ENCODE results near the gene LSS.
A peak's percentile ranks its signal among the peaks of the same experiment; 100 is the strongest.
"Not testable (repeated sequence)": the region's sequence is repeated elsewhere in the genome, so short reads cannot be mapped to it uniquely, and the experiment has no call there.

The LSS gene

DNA sequence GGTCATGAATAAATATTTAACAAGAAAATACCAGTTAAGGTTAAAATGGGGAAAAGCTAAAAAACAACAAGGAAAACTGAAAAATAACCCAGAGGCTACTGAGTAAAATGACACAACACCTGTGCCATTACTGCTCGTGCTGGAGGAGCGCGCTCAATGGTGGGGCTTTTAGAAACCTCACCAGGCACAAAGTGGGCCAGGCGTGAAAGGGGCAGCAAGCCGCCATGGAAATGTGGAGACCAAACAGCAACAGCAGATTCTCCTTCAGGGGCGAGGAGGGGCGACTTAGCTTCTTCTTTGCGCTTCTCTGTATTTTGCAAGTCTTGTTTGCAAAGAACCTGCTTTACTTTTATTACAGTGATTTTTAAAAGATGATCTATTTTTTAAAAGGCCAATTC lies 25.4 kb downstream of the LSS start:
- DNase-seq = no peak

DNA sequence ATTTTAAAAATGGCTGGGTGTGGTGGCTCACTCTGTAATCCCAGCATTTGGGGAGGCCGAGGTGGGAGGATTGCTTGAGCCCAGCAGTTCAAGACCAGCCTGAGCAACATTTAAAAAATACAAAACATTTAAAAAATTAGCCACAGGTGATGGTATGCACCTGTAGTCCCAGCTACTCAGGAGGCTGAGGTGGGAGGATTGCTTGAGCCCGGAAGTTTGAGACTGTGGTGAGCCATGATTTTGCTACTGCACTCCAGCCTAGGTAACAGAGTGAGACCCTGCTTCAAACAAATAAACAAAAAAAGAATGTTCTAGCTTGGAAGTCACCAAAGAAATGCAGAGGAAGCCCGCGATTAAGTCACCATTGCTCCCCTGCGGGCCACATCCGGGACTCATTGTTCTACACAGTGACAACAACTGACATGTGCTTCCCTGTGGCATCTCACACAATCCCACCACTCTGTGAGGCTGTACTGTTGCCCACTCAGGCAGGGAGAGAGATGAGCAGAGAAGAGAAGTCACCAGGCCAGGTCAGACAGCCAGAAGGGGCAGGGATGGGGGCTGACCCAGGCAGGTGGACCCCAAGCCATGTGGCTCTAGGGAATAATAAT lies 25.9 kb downstream of the LSS start:
- DNase-seq = no peak

DNA sequence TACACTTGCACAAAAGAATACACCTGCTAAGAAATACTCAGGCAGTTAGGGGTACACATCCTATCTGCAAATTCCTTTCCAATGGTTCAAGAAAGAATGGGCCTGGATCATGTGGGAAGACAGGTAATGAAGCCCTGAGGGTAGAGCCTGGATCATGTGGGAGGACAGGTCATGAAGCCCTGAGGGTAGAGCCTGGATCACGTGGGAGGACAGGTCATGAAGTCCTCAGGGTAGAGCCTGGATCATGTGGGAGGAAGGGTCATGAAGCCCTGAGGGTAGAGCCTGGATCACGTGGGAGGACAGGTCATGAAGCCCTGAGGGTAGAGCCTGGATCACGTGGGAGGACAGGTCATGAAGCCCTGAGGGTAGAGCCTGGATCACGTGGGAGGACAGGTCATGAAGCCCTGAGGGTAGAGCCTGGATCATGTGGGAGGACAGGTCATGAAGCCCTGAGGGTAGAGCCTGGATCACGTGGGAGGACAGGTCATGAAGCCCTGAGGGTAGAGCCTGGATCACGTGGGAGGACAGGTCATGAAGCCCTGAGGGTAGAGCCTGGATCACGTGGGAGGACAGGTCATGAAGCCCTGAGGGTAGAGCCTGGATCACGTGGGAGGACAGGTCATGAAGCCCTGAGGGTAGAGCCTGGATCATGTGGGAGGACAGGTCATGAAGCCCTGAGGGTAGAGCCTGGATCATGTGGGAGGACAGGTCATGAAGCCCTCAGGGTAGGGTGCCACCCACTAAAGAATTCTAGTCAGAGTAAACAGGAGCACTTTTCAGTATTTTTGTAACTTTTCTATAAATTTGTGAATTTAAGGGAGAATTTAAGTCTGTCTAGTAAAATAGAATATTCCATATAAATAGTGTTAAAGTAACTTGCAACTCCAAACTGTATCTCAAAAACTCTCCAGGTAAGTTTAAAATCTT lies 27.4 kb downstream of the LSS start:
- not testable (repeated sequence) for DNase-seq

DNA sequence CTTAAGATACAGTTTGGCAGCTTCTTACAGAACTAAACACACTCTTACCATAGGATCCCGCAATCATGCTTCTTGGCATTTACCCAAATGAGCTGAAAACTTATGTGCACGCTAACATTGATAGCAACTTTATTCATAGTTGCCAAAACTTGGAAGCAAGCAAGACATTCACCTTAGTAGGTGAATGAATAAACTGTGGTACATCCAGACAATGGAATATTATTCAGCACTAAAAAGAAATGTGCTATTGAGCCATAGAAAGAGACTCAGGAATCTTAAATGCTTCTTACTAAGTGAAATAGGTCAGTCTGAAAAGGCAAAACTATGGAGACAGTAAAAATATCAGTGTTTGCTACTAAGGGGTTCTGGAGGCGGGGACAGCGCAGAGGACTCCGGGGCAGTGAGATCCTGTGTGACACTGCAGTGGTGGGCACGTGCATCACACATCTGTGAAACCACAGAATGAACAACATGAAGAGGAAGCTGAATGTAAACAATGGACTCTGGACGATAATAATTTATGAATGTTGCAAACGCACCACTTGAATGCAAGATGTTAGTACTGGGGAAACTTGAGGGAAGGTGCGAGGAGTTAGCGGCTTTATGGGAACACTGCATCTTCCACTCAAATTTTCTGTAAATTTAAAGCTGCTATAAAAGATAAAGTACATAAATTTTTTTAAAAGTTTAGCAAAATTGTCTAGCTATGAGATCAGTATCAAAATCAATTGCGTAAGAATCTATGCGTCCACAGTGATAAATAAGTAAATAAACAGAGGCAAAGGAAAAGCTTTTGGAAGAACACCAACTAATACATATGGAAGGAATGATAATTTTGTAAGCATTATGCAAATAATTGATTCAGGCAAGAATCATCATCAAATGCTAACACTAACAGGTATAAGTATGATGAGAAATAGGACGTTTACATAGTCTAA lies 28.9 kb downstream of the LSS start:
- DNase-seq = no peak

DNA sequence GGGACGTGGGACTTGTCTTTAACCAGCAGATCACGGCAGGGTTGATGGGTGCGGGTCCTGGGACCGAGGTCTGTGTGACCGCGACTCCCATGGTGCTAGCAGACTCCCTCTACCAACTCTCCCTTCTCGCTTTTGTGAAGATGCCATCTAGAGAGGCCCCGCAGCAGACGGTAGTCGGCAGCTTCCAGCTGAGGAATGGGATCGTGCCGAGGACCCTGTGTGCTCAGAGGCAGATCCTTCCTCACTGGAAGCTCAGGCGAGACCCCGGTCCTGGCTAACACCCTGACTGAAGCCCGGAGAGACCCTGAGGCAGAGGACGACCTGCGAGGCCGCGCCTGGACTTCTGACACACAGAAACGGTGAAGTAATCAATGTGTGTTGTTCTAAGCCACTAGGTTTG lies 31.8 kb downstream of the LSS start:
- DNase-seq = no peak

DNA sequence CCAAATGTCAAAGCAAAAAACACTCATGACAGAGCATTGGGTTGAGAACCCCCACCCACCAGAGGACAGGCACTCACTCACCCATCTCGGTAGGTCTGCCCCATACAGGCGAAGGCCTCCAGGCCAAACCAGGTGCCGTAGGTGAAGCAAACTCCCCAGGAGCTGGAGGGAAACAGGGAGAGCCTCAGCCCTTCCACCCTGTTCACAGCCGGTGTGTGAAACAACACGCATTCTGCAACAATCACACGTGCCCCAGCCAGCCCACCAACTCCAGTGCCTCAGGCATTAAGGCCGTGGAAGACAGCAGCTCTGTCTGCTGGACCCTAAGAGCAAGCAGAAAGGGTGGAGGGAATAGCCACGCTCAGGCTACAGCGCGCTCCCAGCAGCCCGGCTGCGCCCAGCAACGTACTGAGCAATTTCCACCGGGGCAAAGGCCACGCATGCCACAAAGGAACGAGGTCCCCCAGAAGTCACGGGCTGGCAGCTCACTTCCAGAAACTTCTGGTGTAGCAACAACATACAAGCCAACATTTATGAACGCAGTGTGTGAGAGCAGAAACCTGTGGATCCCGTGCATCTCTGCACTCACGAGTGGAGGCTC lies 32.9 kb downstream of the LSS start:
- DNase-seq = no peak

DNA sequence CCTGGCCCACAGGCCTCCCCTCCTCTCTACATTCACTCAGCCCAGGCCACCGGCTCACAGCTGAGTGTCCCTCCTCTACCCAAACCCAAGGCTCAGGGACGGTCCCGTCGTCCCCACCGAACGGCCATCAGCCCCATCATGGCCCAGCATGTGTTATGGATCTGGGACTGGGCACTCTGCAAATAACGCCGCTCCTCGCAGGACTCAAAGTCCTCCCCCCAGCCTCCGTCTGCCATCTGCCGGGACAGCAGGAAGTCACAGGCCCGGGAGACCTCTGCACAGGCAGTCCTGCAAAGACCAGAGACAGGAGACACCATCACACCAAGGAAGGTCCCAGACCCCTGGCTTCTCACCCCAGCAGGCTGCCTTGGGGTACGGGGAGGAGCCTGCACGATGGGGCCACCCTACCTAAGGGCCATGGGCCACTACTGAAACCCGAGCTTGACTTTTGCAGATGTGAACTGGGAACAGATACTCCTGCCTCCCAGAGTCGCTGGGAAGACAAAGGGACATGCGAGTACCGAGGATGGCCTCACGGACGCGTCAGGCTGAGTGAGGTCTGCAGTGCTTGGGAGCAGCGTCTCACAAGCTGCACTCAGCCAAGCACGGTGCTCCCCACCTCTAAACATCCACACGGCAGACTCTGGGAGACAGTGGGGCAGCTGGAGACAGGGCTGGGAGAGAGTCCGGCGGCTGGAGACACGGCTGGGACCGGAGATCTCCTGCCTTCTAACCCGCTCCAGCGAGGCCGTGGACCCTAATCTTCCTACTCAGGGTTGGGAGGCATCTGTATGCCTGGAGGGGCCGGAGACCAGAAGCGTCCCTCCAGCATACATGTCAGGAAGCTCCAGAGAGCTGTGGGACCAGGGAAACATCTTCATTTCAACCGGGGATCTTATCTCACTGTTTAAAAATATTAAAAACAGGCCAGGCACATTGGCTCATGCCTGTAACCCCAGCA lies 33.9 kb downstream of the LSS start:
- DNase-seq = no peak

DNA sequence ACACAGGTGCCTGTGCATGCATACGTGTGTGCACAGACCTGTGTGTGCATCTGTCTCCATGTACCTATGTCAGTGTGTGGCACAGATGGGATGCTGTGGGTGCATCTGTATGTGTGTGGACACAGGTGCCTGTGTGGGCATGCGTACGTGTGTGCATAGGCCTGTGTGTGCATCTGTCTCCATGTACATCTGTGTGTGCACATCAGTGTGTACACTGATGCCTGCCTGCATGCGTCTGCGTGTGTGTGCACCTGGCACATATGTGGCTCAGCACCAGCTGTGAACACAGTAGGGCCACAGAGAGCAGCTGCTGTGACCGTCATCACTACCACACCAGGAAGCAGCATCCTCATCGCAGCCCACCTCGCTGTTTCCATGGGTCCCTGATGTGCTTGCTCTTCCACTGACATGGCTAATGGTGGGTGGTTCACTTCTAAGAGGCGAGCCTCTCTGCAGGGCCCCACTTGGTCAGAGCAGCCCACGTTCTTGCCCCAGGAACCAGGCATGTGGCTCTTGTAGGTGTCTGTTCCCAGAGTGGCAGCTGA lies 34.7 kb downstream of the LSS start:
- DNase-seq = no peak

DNA sequence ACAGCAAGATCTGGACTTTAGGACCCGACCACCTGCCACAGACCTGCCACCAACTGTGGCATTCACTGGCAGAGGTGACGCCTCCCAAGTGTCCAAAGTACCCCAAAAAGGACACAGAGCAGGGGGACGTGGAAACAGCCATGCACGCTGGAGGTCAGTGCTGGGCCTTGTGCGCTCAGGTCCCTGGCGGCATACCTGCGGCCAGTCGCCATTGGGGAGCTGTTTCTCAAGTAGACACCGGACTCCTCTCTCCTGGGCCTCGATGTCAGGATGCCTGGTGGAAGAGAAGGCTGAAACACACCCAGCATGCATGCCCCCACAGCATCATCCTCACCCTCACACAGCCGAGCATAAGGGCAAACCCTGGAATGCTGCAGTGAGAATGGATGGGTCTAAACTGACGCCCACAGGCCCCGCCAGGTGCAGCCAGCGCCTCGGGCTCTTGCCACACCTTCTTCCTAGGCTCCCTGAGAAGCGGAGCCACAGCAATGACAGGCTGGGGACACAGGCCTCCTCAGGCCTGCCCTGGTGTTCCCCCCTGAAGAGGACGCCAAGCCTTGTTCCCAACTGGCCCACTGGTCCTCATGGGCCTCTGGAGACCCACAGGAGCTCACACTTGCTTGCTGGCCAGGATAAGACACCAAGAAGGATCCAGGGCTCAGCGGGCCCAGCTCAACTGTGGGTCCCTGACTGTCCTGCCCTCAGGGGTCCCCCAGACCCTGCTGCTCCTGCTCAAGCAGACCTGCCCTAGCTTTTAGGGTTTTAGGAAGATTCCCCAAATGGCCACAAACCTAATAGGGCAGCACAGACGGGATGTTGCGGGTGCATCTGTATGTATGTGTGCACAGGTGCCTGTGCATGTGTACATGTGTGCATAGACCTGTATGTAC lies 36.6 kb downstream of the LSS start:
- no peak for DNase-seq

DNA sequence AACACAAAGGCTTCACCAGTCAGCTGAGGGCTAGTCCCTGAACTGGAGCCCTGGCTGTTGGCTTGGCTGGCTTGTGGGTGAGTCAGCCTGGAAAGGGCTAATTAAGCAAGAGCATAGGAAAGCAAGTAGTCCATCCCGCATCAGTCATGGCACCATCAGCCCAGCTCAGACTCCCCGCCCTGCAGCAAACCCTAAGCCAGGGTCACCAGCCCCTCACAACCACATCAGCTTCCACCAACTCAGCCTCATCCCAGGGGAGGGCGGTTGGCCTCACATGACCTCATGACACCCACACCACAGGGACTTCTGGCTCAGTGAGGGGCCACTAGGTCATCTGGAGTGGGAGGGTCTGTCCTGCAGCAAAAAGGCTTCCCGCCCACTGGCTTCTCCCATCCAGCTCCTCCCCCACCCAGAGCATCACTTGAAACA lies 37.3 kb downstream of the LSS start:
- no peak for DNase-seq

DNA sequence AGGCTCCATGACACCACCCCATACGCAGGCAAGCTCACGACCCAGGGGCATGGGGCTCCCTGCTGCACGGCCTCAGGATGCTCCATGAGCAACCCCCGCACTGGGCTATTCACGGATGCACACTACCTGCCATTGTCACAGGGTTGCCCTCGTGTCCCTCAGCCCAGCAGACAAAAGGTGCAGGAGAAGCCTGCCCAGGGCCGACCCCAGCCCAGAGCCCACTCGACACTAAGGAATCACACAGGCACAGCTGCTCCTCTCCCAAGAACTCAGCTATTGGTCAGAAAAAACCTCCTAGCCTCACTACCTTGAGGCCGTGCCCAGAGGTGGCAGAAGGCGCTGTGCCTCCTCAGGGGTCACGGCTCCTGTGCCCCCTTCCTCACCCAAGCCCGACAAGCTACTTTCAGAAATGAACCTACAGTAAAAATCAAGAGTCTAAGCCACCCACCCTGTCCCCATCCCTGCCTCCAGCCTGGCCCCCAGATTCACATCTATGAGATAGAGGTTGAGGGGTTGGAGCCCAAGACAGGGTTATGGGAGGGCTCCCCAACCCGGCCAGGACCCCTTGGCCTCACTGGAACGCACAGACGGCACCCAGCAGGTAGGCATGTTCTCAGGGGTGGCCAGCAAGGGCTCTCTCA lies 38.0 kb downstream of the LSS start:
- no peak for DNase-seq

DNA sequence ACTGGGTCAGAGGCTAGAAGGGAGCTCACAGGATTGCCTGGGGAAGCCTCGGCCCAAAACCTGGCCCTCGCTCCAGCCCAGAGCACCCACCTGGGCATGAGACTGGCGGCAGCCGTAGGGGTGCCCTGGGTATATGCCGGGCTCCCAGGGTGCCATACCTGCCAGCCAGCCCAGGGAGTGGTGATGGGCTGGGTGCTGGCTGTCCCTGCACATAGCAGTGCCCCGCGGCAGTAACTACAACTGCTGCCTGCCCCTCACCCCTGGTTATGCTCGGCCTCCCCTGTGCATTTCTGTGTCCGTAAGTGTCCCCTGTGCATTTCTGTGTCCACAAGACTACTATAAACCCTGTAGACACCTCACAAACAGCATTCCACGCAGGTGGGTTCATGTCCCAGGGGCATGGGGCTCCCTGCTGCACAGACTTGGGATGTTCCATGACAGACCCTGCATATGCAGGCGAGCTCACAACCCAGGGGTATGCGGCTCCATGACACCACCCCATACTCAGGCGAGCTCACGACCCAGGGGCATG lies 38.5 kb downstream of the LSS start:
- no peak for DNase-seq

DNA sequence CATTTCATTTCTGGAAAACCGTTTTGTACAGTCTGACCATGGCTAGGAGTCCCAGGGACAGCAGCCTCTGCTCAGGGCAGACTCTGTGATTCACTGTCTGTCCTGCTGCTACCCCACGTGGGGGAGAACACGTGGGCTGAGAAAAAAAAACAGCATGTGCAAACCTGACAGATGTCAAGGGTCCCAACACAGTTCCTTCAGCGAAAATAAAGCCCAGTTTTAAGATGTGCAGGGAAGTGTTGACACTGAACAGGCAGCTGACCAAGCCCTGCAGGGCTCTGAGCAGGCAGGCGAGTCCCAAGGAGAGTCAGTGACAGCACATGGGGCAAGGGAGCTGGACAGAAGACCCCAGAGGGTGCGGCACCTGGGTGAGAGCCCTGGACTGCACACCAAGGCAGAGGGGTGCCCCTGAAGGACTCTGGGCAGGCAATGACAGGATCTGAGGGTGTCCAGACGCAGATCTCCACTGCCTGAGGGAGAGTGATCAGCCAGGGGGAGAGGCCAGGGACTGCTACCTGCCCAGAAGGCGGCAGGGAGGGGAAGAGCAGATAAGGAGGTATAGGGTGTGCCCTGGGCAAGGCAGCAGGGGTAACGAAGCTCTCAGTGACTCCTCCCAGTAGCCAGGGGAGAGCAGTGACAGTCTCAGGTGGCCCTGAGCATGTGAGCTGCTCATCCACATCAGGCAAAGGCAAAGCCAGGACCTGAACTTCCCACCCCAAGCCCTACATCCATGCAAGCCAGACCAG lies 39.2 kb downstream of the LSS start:
- DNase-seq = no peak

DNA sequence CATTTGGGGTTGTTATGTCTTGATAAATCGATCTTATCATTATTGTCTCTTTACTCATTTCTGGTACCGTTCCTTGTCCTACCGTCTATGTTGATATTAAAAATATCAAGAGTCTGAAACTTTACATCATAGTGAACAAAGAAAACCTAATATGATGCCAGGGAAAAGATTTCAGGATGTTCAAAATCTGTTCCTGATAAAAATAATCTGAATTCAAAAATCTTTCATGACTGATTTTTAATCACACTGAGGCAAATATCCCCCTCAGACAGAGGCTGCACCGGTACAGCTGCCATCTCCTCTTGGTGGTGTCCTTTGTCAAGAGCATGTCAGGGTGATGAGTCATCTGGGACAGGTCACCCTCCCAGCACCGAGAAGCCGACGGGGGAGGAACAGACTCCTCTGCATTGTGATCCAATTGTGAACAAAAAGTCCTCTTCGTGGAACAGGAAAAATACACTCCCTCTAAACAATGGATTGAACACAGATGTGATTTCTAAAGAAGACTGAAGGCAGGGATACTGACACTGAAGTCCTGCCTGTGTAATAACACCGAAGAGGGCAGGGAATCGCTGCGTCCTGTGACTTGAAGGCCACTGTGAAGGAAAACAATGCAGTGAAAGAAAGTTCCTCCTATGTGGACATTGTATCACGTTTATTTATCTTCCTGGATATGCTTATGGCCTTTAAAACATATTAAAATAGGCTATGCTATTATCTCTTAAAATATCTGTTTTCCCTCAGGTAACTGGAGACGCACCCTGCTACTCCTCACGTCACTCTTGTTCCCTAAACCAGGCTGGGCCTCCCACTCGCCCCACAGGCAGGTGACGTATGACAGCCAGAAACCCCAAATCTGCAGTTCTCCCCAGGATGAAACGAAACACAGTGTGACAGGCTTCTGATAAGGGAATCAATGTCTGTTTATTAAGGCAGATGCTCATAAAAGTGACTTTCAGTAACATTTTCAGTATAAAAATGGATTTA lies 40.1 kb downstream of the LSS start:
- DNase-seq = peak; percentile 27

DNA sequence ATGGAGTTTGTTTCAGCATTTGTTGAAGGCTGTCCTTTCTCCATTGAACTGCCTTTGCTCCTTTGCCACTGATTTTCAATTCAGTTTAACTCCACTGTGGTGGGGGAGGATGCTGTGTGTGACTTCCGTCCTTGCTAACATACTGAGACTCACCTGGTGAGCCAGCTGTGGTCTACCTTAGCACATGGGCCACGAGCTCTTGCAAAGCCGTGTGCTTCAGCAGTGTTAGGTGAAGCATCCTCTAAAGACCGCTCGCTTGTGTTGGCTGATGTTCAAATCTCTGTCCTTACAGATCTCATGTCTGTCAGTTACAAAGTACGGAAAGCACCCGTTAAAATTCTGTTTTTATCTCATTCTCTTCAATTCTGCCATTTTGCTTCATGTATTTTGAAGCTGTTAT lies 40.8 kb downstream of the LSS start:
- DNase-seq = no peak

DNA sequence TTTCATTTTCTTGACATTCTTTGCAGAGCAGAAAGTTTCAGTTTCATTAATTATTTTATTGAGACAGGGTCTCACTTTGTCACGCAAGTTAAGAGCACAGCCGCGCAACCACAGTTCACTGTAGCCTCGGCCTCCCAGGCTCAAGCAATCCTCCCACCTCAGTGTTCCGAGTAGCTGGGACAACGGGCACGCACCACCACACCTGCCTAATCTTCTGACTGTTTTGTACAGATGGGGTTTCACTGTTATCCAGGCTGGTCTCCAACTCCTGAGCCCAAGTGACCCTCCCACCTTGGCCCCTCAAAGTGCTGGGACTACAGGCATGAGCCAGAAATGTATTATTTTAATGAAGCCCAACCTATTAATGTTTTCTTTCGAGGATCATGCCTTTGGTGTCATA lies 41.3 kb downstream of the LSS start:
- DNase-seq = no peak

DNA sequence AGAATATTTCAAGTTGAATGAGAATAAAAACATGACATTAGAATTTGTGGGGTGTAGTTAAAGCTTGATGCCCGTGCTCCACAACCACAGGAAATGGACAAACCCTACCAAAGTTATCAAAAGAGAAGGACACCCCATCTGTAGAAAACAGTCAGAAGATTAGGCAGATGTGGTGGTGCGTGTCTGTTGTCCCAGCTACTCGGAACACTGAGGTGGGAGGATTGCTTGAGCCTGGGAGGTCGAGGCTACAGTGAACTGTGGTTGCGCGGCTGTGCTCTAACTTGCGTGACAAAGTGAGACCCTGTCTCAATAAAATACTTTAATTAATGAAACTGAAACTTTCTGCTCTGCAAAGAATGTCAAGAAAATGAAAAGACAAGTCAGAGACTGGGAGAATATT lies 42.9 kb downstream of the LSS start:
- no peak for DNase-seq
